Glutamatergic neuron (in vitro differentiated cells): Measurements from ENCODE around the gene ACTA2. TPM values are rescaled to one million over a fixed set of nuclear protein-coding genes. Genes with fewer than 3 reads are reported as not detected.

Source experiments
- DNase-seq: peaks from one replicate; pipeline ENCODE4 v3.0.0; 2022
- H3K27ac Mint-ChIP-seq: one replicate; pipeline ENCODE4 v1.8.0; 2020; ENCODE audit warnings: mild to moderate bottlenecking, mixed read lengths, inconsistent platforms; ENCODE audit not compliant: unreplicated experiment
- H3K27me3 Mint-ChIP-seq: one replicate; pipeline ENCODE4 v1.8.0; 2020; ENCODE audit warnings: mild to moderate bottlenecking, moderate library complexity, mixed read lengths, inconsistent platforms; ENCODE audit not compliant: unreplicated experiment
- H3K36me3 Mint-ChIP-seq: one replicate; pipeline ENCODE4 v1.8.0; 2020; ENCODE audit warnings: mild to moderate bottlenecking, mixed read lengths, inconsistent platforms; ENCODE audit not compliant: unreplicated experiment
- H3K4me1 Mint-ChIP-seq: one replicate; pipeline ENCODE4 v1.8.0; 2020; ENCODE audit warnings: mild to moderate bottlenecking, low read depth, mixed read lengths, inconsistent platforms; ENCODE audit not compliant: unreplicated experiment
- H3K4me3 Mint-ChIP-seq: one replicate; pipeline ENCODE4 v1.8.0; 2020; ENCODE audit warnings: mild to moderate bottlenecking, mixed read lengths, inconsistent platforms; ENCODE audit not compliant: unreplicated experiment
- H3K9me3 Mint-ChIP-seq: one replicate; pipeline ENCODE4 v1.8.0; 2020; ENCODE audit warnings: mild to moderate bottlenecking, moderate library complexity, mixed read lengths, inconsistent platforms; ENCODE audit not compliant: unreplicated experiment
- total RNA-seq: library from RNA; stranded (reverse); fragmentation: NEBNext Ultra II Directional; extraction: Animal tissue kit (Norgen Biotek cat#: 25700); gene quantifications from one replicate; pipeline ENCODE4 v1.2.1, GENCODE V29; 2021; ENCODE audit not compliant: unreplicated experiment
- TF ChIP-seq, protein P1 (sequence below): fragments of 200-600 bp; sonication (generic); IDR thresholded peaks from one replicate; pipeline ENCODE4 v1.5.0; 2021; ENCODE audit not compliant: partially characterized antibody, unreplicated experiment

Gene ACTA2
- total RNA-seq, 1 donor from 2014 or later, result 4.3 TPM

DNA sequence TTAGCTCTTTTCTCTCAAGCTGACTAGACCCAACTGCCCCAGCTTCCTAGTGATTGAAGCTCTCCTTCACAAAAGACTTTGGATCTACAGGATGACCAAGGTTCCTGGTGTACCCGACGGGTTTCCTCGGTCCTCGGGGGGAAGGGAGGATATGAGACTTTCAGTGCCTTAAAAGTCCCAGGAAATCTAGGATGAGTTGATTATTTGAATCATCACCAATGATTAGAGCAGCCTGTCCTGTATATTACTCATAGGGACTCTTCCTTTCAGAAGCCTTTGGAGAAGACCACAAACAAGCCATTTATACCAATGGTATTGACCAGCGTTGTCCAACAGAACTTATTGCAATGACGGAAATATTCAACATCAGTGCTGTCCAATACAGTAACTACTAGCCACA, 6.1 kb upstream of the ACTA2 start:
- Mint-ChIP-seq H3K27me3 (no peaks in the 10 kb centered on the region), H3K27ac (no peak overlapping the region)
- TF ChIP-seq, protein P1, sequence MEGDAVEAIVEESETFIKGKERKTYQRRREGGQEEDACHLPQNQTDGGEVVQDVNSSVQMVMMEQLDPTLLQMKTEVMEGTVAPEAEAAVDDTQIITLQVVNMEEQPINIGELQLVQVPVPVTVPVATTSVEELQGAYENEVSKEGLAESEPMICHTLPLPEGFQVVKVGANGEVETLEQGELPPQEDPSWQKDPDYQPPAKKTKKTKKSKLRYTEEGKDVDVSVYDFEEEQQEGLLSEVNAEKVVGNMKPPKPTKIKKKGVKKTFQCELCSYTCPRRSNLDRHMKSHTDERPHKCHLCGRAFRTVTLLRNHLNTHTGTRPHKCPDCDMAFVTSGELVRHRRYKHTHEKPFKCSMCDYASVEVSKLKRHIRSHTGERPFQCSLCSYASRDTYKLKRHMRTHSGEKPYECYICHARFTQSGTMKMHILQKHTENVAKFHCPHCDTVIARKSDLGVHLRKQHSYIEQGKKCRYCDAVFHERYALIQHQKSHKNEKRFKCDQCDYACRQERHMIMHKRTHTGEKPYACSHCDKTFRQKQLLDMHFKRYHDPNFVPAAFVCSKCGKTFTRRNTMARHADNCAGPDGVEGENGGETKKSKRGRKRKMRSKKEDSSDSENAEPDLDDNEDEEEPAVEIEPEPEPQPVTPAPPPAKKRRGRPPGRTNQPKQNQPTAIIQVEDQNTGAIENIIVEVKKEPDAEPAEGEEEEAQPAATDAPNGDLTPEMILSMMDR, result no peak

DNA sequence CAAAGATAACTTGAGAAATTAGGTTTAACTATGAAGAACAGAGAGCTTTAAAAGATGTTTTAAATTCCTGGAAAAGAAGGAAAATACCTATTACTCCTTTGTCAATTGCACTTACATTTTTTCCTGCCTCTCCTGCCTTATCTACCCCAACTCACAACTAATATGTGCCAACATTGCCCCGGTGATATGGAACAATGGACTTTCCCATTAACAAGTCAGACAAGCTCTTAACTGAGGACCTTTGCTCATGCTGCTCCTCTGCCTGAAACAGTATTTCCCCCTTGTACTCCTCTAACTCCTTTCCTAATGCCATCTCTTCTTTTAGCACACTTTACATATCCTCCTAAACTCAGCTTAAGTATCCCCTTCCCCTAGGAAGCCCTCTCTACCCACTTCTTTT, 4.8 kb upstream of the ACTA2 start:
- no peak for DNase-seq
- Mint-ChIP-seq H3K36me3 (no peaks in the 10 kb centered on the region), H3K27me3 (no peaks in the 10 kb centered on the region), H3K27ac (no peak overlapping the region), H3K4me1 (peaks cover under 1% of the 10 kb centered on the region), H3K4me3 (no peak overlapping the region), H3K9me3 (peaks cover 2% of the 10 kb centered on the region)
- TF ChIP-seq, protein P1, result no peak

More for the DNA sequence above, 6.1 kb upstream of the ACTA2 start:
- Mint-ChIP-seq H3K36me3 (no peaks in the 10 kb centered on the region), H3K4me3 (no peak overlapping the region), H3K4me1 (no peaks in the 10 kb centered on the region), H3K9me3 (peaks cover 2% of the 10 kb centered on the region)
- DNase-seq, result no peak

DNA sequence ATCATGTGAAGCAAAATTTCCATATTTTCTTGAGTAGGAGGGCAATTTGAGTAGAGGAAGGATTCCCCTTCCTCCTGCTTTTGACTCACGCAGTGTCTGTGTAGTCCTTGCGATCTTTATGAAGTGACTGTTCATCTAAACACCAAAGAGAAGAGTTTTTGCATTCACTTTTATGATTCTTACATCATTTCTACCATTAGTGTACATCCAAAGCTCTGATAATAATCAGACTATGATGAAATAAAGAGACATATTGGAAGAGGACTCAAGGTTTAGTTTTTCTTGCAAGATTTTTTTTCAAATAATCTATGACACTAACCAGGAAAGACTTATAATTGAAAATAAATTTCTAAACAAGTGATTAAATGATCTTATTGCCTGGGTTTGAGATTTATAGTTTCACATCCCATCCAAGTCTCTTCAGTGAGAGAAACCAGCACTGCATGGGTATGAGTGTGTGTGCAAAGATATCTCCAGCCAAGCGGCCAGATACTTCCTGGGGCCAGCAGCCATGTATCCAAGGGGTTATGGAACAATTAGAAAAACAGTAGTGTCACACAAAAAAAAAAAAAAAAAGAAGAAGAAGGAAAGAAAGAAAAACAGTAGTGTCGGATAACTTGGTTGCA, 2.0 kb upstream of the ACTA2 start:
- Mint-ChIP-seq H3K4me3 (no peak overlapping the region), H3K36me3 (no peaks in the 10 kb centered on the region), H3K9me3 (peaks cover 2% of the 10 kb centered on the region), H3K27ac (no peak overlapping the region), H3K27me3 (no peaks in the 10 kb centered on the region), H3K4me1 (peaks cover 11% of the 10 kb centered on the region)
- no peak for DNase-seq
- TF ChIP-seq, protein P1, result no peak

DNA sequence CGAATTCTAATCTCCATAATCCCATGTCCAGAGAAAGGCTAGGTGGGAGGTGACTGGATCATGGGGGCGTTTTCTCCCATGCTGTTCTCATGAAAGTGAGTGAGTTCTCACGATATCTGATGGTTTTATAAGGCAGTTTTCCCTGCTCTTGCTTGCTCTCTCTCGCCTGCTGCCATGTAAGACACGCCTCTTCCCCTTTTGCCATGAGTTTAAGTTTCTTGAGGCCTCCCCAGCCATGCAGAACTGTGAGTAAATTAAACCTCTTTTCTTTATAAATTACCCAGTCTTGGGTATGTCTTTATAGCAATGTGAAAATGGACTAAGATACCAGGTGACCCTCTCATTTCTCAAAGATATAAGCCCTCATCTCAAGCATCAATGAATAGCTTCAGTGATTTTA, 1.1 kb upstream of the ACTA2 start:
- no peak for DNase-seq
- H3K27me3 Mint-ChIP-seq, result no peaks in the 10 kb centered on the region
- TF ChIP-seq, protein P1, result no peak
- H3K4me3 Mint-ChIP-seq, result no peak overlapping the region
- H3K36me3 Mint-ChIP-seq, result no peaks in the 10 kb centered on the region
- peaks cover 11% of the 10 kb centered on the region for H3K4me1 Mint-ChIP-seq
- H3K9me3 Mint-ChIP-seq, result peaks cover 2% of the 10 kb centered on the region
- H3K27ac Mint-ChIP-seq, result no peak overlapping the region

DNA sequence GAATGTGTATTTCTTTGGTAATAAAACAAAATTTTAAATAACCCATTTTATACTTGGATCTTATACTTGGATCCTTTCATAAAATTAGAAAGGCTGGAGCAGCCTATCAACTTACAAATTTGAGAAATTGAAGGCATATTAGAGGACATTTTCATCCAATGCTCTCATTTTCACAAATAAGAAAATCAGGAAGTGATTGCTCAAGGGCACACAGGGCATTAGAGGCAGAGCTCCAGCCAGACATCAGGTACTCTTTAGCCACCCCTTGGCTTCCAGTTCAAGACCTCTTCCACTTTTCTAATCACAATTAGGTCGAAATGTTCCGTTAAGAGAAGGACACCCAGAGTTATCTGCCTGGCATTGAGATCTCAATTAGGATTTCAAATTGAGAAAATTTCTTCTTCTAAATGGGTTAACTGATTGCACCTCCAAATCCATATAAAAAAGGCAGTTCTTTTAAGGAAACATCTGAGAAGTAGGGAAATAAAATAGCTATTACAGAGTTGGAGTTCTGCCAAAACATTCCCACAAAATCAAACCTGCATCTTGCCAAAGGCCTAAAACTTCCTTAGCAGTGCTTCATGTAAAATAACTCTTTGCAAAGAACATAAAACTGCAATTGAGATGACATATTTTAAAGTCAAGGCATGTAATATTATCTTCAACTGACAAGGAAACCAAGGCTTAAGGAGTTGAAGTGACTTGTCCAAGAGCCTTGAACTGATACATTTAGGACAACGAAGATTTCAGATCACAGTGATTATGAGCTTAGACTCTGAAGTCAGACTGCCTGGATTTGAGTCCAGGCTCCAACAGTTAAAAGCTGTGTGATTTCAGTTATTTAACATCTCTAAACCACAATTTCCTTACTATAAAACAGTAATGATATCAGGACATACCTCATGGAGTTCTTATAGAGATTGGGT, 2.4 kb downstream of the ACTA2 start:
- TF ChIP-seq, protein P1, result no peak
- Mint-ChIP-seq H3K4me1 (peaks cover 11% of the 10 kb centered on the region), H3K36me3 (no peaks in the 10 kb centered on the region), H3K9me3 (no peaks in the 10 kb centered on the region), H3K4me3 (no peak overlapping the region), H3K27me3 (no peaks in the 10 kb centered on the region), H3K27ac (no peak overlapping the region)
- no peak for DNase-seq
